Measurements from ENCODE around the gene ASIP.

DNA sequence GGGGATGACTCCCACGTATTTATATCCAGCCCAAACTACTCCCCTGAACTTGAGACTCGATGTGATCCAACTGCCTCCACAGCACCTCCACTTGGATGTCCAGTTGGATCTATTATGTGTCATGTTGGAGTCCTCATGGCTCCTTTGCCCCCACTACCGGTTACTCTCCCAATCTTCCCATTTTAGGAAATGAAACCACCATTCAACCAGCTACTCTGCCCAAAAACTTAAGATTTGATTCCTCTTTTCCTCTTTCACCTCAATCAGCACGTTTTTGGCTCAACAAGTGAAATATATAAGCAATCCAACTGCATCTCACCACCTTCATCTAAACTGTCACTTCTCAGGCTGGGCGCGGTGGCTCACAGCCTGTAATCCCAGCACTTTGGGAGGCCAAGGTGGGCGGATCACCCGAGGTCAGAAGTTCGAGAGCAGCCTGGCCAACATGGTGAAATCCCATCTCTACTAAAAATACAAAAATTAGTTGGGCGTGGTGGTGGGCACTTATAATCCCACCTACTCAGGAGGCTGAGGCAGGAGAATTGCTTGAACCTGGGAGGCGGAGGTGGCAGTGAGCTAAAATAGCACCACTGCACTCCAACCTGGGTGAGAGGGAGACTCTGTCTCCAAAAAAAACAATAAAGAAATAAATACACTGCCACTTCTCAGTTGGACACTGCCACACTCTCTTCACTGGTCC lies 58.5 kb downstream of the ASIP start:
- TF ChIP-seq, protein P1, sequence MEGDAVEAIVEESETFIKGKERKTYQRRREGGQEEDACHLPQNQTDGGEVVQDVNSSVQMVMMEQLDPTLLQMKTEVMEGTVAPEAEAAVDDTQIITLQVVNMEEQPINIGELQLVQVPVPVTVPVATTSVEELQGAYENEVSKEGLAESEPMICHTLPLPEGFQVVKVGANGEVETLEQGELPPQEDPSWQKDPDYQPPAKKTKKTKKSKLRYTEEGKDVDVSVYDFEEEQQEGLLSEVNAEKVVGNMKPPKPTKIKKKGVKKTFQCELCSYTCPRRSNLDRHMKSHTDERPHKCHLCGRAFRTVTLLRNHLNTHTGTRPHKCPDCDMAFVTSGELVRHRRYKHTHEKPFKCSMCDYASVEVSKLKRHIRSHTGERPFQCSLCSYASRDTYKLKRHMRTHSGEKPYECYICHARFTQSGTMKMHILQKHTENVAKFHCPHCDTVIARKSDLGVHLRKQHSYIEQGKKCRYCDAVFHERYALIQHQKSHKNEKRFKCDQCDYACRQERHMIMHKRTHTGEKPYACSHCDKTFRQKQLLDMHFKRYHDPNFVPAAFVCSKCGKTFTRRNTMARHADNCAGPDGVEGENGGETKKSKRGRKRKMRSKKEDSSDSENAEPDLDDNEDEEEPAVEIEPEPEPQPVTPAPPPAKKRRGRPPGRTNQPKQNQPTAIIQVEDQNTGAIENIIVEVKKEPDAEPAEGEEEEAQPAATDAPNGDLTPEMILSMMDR (IDR thresholded peaks at IDR 0.05; ENCODE audit: low read length): no peak
- TF ChIP-seq EZH2 (optimal IDR thresholded peaks at IDR 0.05; ENCODE audit: low read depth, low read length) (no peak), EZH2phosphoT487 (IDR thresholded peaks at IDR 0.05; ENCODE audit: low read length) (no peak)
